Activated CD4-positive, alpha-beta T cell treated with anti-CD3 and anti-CD28 coated beads for 36 hours (primary cell): ENCODE results near the gene KCTD12. TPM values are rescaled to one million over a fixed set of nuclear protein-coding genes. Genes with fewer than 3 reads are reported as not detected.

Experiments
- ATAC-seq: fragments of 200-7000 bp; cut with Tn5 transposase; one replicate; pipeline ENCODE4 v1.10.0; 2021; ENCODE audit warnings: mild to moderate bottlenecking, moderate library complexity
- CTCF ChIA-PET: fragments of 350-600 bp; sonication (Branson Sonifier 250); formaldehyde crosslinking; loops from one replicate; lab custom pipeline; 2021; ENCODE audit warnings: antibody characterized with exemption; lab: Charles Lee
- POLR2A ChIA-PET: fragments of 350-600 bp; sonication (Branson Sonifier 250); formaldehyde crosslinking; loops from one replicate; lab custom pipeline; 2021; ENCODE audit warnings: antibody characterized with exemption, inconsistent platforms; lab: Charles Lee
- DNase-seq: peaks from one replicate; pipeline ENCODE4 v3.0.0-alpha.2; 2020
- H3K27ac Mint-ChIP-seq: one replicate; pipeline ENCODE4 v1.8.0; 2021; ENCODE audit warnings: mixed read lengths
- H3K27me3 Mint-ChIP-seq: one replicate; pipeline ENCODE4 v1.8.0; 2021; ENCODE audit warnings: mixed read lengths
- H3K36me3 Mint-ChIP-seq: one replicate; pipeline ENCODE4 v1.8.0; 2021; ENCODE audit warnings: low read depth, mixed read lengths
- H3K4me1 Mint-ChIP-seq: one replicate; pipeline ENCODE4 v1.8.0; 2021; ENCODE audit warnings: mixed read lengths
- H3K4me3 Mint-ChIP-seq: one replicate; pipeline ENCODE4 v1.8.0; 2021; ENCODE audit warnings: mild to moderate bottlenecking, moderate library complexity, mixed read lengths
- H3K9me3 Mint-ChIP-seq: one replicate; pipeline ENCODE4 v1.8.0; 2021; ENCODE audit warnings: low read depth, mixed read lengths
- intact Hi-C, 2 experiments: fragments of 100-400 bp; cut with DNase I in 1 of 2; cut with micrococcal nuclease in 1 of 2; formaldehyde crosslinking; loops; one replicate each; pipeline versions ENCODE4 v1.14.2 to v1.15.1; 2022 to 2024; cut with DNase I, micrococcal nuclease
- total RNA-seq, 2 experiments: library from RNA; stranded (reverse); gene quantifications; one replicate each; pipeline ENCODE4 v1.2.3, GENCODE V29; 2021

Gene KCTD12
- total RNA-seq, 2 experiments from 2014 or later, result 9.9 to 11.1 TPM

- intact Hi-C loops, result loop anchor here (5.0 to 10.0 kb wide), 6 partner anchors 105 to 1402 kb away; partner anchors contain the start of genes CLN5 (in 1 of the 2), TBC1D4 (in 1 of the 2) and UCHL3 (in 1 of the 2)
- no peak for DNase-seq
- POLR2A ChIA-PET, result no interaction called here
- H3K36me3 Mint-ChIP-seq, result no peaks in the 10 kb centered on the region
- no peaks in the 10 kb centered on the region for H3K9me3 Mint-ChIP-seq
- peaks cover 8% of the 10 kb centered on the region for H3K27me3 Mint-ChIP-seq
- no peak overlapping the region for H3K27ac Mint-ChIP-seq
- H3K4me3 Mint-ChIP-seq, result peak overlapping the region; percentile 93
- H3K4me1 Mint-ChIP-seq, result peaks cover 28% of the 10 kb centered on the region
- ATAC-seq, result no peak
- CTCF ChIA-PET, result interaction anchor here (1.4 kb wide), 1 partner anchor 17 kb away, joined by 3 read pairs; no protein-coding TSS in a partner anchor
Observed at GRCh38 chr13:76887076-76887563, 915 bp upstream of the KCTD12 start.

- Mint-ChIP-seq H3K9me3 (no peaks in the 10 kb centered on the region), H3K27ac (peak overlapping the region; percentile 59), H3K4me3 (peak overlapping the region; percentile 93), H3K27me3 (peaks cover 8% of the 10 kb centered on the region), H3K4me1 (peaks cover 29% of the 10 kb centered on the region), H3K36me3 (no peaks in the 10 kb centered on the region)
- intact Hi-C loops, result loop anchor here (1.0 to 10.0 kb wide), 9 partner anchors 58 to 1401 kb away; partner anchors contain the start of genes CLN5 (in 1 of the 2), TBC1D4 (in 1 of the 2) and UCHL3 (in 1 of the 2)
- POLR2A ChIA-PET, result interaction anchor here (1.1 to 1.8 kb wide), 2 partner anchors 140 to 191 kb away, joined by 4 to 7 read pairs; no protein-coding TSS in a partner anchor
- CTCF ChIA-PET, result interaction anchor here (0.8 to 2.4 kb wide), 10 partner anchors 9 to 1016 kb away, joined by 3 to 11 read pairs (median 4); no protein-coding TSS in a partner anchor
- DNase-seq (no peak), ATAC-seq (no peak)
Observed at GRCh38 chr13:76886005-76886291, 257 bp downstream of the KCTD12 start.

- DNase-seq, result peak; percentile 73
- Mint-ChIP-seq H3K9me3 (no peaks in the 10 kb centered on the region), H3K27me3 (peaks cover 6% of the 10 kb centered on the region), H3K36me3 (no peaks in the 10 kb centered on the region), H3K4me1 (peaks cover 32% of the 10 kb centered on the region), H3K4me3 (peak overlapping the region; percentile 93), H3K27ac (peak overlapping the region; percentile 90)
- CTCF ChIA-PET, result interaction anchor here (0.6 to 2.4 kb wide), 12 partner anchors 10 to 1015 kb away, joined by 3 to 11 read pairs (median 4); no protein-coding TSS in a partner anchor
- intact Hi-C loops, result loop anchor here (1.0 to 10.0 kb wide), 11 partner anchors 57 to 1401 kb away; partner anchors contain the start of genes CLN5 (in 1 of the 2), FBXL3 (in 1 of the 2), SLAIN1 (in 1 of the 2) and TBC1D4 (in 1 of the 2)
- POLR2A ChIA-PET, result interaction anchor here (1.1 to 1.8 kb wide), 2 partner anchors 140 to 190 kb away, joined by 4 to 7 read pairs; no protein-coding TSS in a partner anchor
- ATAC-seq, result peak; percentile 56
Observed at GRCh38 chr13:76885203-76886004, 801 bp downstream of the KCTD12 start.

GRCh38 chr13:76884907-76885202 is 1.4 kb downstream of the KCTD12 start:
- Mint-ChIP-seq H3K36me3 (no peaks in the 10 kb centered on the region), H3K9me3 (no peaks in the 10 kb centered on the region), H3K27me3 (peaks cover 5% of the 10 kb centered on the region), H3K4me1 (peaks cover 34% of the 10 kb centered on the region), H3K4me3 (peak overlapping the region; percentile 93), H3K27ac (peak overlapping the region; percentile 90)
- intact Hi-C loops, result loop anchor here (2.0 to 10.0 kb wide), 9 partner anchors 58 to 1400 kb away; partner anchors contain the start of genes CLN5 (in 1 of the 2), FBXL3 (in 1 of the 2), SLAIN1 (in 1 of the 2) and TBC1D4 (in 1 of the 2)
- POLR2A ChIA-PET, result interaction anchor here (1.0 to 1.8 kb wide), 3 partner anchors 107 to 189 kb away, joined by 4 to 7 read pairs (median 4); partner anchors contain the start of gene CLN5
- CTCF ChIA-PET, result interaction anchor here (0.6 to 2.4 kb wide), 8 partner anchors 10 to 217 kb away, joined by 3 to 11 read pairs (median 5); no protein-coding TSS in a partner anchor
- no peak for ATAC-seq
- DNase-seq, result no peak

GRCh38 chr13:76884186-76884906 is 1.9 kb downstream of the KCTD12 start:
- Mint-ChIP-seq H3K36me3 (no peaks in the 10 kb centered on the region), H3K27ac (peak overlapping the region; percentile 90), H3K27me3 (peaks cover 5% of the 10 kb centered on the region), H3K4me1 (peaks cover 40% of the 10 kb centered on the region), H3K9me3 (no peaks in the 10 kb centered on the region), H3K4me3 (peak overlapping the region; percentile 93)
- intact Hi-C loops, result loop anchor here (2.0 to 10.0 kb wide), 4 partner anchors 57 to 1400 kb away; partner anchors contain the start of genes FBXL3 (in 1 of the 2), SLAIN1 (in 1 of the 2) and TBC1D4 (in 1 of the 2)
- CTCF ChIA-PET, result interaction anchor here (0.6 to 2.4 kb wide), 8 partner anchors 10 to 217 kb away, joined by 3 to 11 read pairs (median 5); no protein-coding TSS in a partner anchor
- ATAC-seq (no peak), DNase-seq (peak; percentile 50)
- POLR2A ChIA-PET, result interaction anchor here (1.0 to 1.8 kb wide), 2 partner anchors 107 to 141 kb away, joined by 4 to 7 read pairs; partner anchors contain the start of gene CLN5

- H3K4me3 Mint-ChIP-seq, result no peak overlapping the region
- POLR2A ChIA-PET, result no interaction called here
- DNase-seq (no peak), ATAC-seq (no peak)
- intact Hi-C loops, result loop anchor here (5.0 to 10.0 kb wide), 2 partner anchors 56 to 1398 kb away; partner anchors contain the start of gene TBC1D4 (in 1 of the 2)
- H3K9me3 Mint-ChIP-seq, result no peaks in the 10 kb centered on the region
- H3K36me3 Mint-ChIP-seq, result no peaks in the 10 kb centered on the region
- no peak overlapping the region for H3K27ac Mint-ChIP-seq
- CTCF ChIA-PET, result interaction anchor here (0.7 to 2.0 kb wide), 3 partner anchors 9 to 21 kb away, joined by 4 to 6 read pairs (median 5); no protein-coding TSS in a partner anchor
- H3K27me3 Mint-ChIP-seq, result peaks cover 4% of the 10 kb centered on the region
- H3K4me1 Mint-ChIP-seq, result peaks cover 49% of the 10 kb centered on the region
Observed at GRCh38 chr13:76883236-76883635, 3.0 kb downstream of the KCTD12 start.

- ChIA-PET POLR2A (no interaction called here), CTCF (interaction anchor here (1.3 kb wide), 1 partner anchor 22 kb away, joined by 4 read pairs; no protein-coding TSS in a partner anchor)
- H3K27ac Mint-ChIP-seq, result no peak overlapping the region
- H3K4me3 Mint-ChIP-seq, result no peak overlapping the region
- H3K36me3 Mint-ChIP-seq, result no peaks in the 10 kb centered on the region
- no peaks in the 10 kb centered on the region for H3K9me3 Mint-ChIP-seq
- H3K27me3 Mint-ChIP-seq, result peaks cover 2% of the 10 kb centered on the region
- intact Hi-C loops, result loop anchor here (5.0 to 10.0 kb wide), 2 partner anchors 55 to 1398 kb away; partner anchors contain the start of gene TBC1D4 (in 1 of the 2)
- peaks cover 48% of the 10 kb centered on the region for H3K4me1 Mint-ChIP-seq
- ATAC-seq (no peak), DNase-seq (no peak)
Observed at GRCh38 chr13:76882431-76882830, 3.8 kb downstream of the KCTD12 start.

GRCh38 chr13:76879883-76880270 is 6.3 kb downstream of the KCTD12 start:
- Mint-ChIP-seq H3K36me3 (no peaks in the 10 kb centered on the region), H3K4me1 (peaks cover 40% of the 10 kb centered on the region), H3K27ac (no peak overlapping the region), H3K9me3 (no peaks in the 10 kb centered on the region), H3K4me3 (peak overlapping the region; percentile 53), H3K27me3 (no peaks in the 10 kb centered on the region)
- intact Hi-C loops, result loop anchor here (5.0 to 10.0 kb wide), 2 partner anchors 53 to 1395 kb away; partner anchors contain the start of gene TBC1D4 (in 1 of the 2)
- ATAC-seq (no peak), DNase-seq (no peak)
- POLR2A ChIA-PET, result no interaction called here
- CTCF ChIA-PET, result interaction anchor here (0.6 to 1.8 kb wide), 8 partner anchors 9 to 121 kb away, joined by 3 to 9 read pairs (median 3); no protein-coding TSS in a partner anchor

- ChIA-PET POLR2A (interaction anchor here (0.7 kb wide), 1 partner anchor 51 kb away, joined by 6 read pairs; no protein-coding TSS in a partner anchor), CTCF (interaction anchor here (0.6 to 1.8 kb wide), 9 partner anchors 10 to 122 kb away, joined by 3 to 9 read pairs (median 3); no protein-coding TSS in a partner anchor)
- Mint-ChIP-seq H3K9me3 (no peaks in the 10 kb centered on the region), H3K4me3 (peak overlapping the region; percentile 53), H3K36me3 (no peaks in the 10 kb centered on the region), H3K4me1 (peaks cover 35% of the 10 kb centered on the region), H3K27me3 (no peaks in the 10 kb centered on the region), H3K27ac (peak overlapping the region; percentile 91)
- intact Hi-C loops, result no loop called here
- DNase-seq (peak; percentile 84), ATAC-seq (peak; percentile 98)
Observed at GRCh38 chr13:76879203-76879882, 6.9 kb downstream of the KCTD12 start.

- Mint-ChIP-seq H3K9me3 (no peaks in the 10 kb centered on the region), H3K27ac (peak overlapping the region; percentile 35), H3K27me3 (peaks cover 3% of the 10 kb centered on the region), H3K4me3 (no peak overlapping the region), H3K4me1 (peaks cover 25% of the 10 kb centered on the region), H3K36me3 (no peaks in the 10 kb centered on the region)
- intact Hi-C loops, result no loop called here
- ATAC-seq (no peak), DNase-seq (no peak)
- POLR2A ChIA-PET, result no interaction called here
- CTCF ChIA-PET, result interaction anchor here (0.5 to 2.9 kb wide), 3 partner anchors 23 to 189 kb away, joined by 3 to 7 read pairs (median 3); no protein-coding TSS in a partner anchor
Observed at GRCh38 chr13:76878043-76878442, 8.2 kb downstream of the KCTD12 start.
